HUES48 (cell line): ENCODE measurements around the gene ZYG11B.
A peak's percentile ranks its signal among the peaks of the same experiment; 100 is the strongest.
"Not testable (repeated sequence)": the region's sequence is repeated elsewhere in the genome, so short reads cannot be mapped to it uniquely, and the experiment has no call there.

Source experiments
- H3K27ac ChIP-seq: one replicate; pipeline ENCODE4 v1.7.0; 2013; ENCODE audit warnings: low read depth, low read length, inconsistent platforms
- H3K27me3 ChIP-seq: 2 replicates; pipeline ENCODE4 v1.6.1; 2013; ENCODE audit warnings: mild to moderate bottlenecking, low read length; ENCODE audit not compliant: control insufficient read depth, insufficient read depth
- H3K36me3 ChIP-seq: 2 replicates; pipeline ENCODE4 v1.6.1; 2013; ENCODE audit warnings: low read length; ENCODE audit not compliant: control insufficient read depth, insufficient read depth
- H3K4me1 ChIP-seq: 2 replicates; pipeline ENCODE4 v1.6.1; 2013; ENCODE audit warnings: mild to moderate bottlenecking, low read length; ENCODE audit not compliant: control insufficient read depth, insufficient read depth
- H3K4me3 ChIP-seq: 2 replicates; pipeline ENCODE4 v1.5.1; 2013; ENCODE audit warnings: mild to moderate bottlenecking, low read depth, low read length
- H3K9ac ChIP-seq: 2 replicates; pipeline ENCODE4 v1.6.1; 2013; ENCODE audit warnings: mild to moderate bottlenecking, low read depth, low read length, moderate library complexity
- H3K9me3 ChIP-seq: 2 replicates; pipeline ENCODE4 v1.6.1; 2013; ENCODE audit warnings: low read length; ENCODE audit not compliant: control insufficient read depth, insufficient read depth

Gene ZYG11B

DNA sequence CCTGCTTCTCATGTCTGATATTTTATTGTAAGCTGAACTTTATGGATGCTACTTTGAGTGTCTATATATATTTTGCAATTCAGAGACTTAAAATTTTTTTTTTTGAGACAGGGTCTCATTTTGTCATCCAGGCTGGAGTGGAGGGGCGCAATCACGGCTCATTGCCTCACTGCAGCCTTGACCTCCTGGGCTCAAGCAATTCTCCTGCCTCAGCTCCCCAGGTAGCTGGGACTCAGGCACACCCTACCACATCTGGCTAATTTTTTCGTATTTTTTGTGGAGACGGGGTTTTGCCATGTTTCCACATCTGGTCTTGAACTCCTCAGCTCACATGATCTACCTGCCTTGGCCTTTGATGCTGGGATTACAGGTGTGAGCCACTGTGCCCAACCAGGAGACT lies 124.7 kb downstream of the ZYG11B start:
- H3K9ac ChIP-seq: no peak overlapping the region
- no peaks in the 10 kb centered on the region for H3K9me3 ChIP-seq
- no peak overlapping the region for H3K4me3 ChIP-seq
- H3K27ac ChIP-seq: no peak overlapping the region
- H3K27me3 ChIP-seq: no peaks in the 10 kb centered on the region
- H3K4me1 ChIP-seq: no peaks in the 10 kb centered on the region
- 0 out of 2 replicates have a peak, but pooled peaks cover 4% of the 10 kb centered on the region for H3K36me3 ChIP-seq

GRCh38 chr1:52852854-52853253 lies 126.6 kb downstream of the ZYG11B start:
- H3K36me3 ChIP-seq: peaks cover 9% of the 10 kb centered on the region; the same call in 1 of the 2 replicates
- H3K9me3 ChIP-seq: no peaks in the 10 kb centered on the region
- H3K9ac ChIP-seq: no peak overlapping the region
- no peak overlapping the region for H3K4me3 ChIP-seq
- H3K4me1 ChIP-seq: no peaks in the 10 kb centered on the region
- no peak overlapping the region for H3K27ac ChIP-seq
- no peaks in the 10 kb centered on the region for H3K27me3 ChIP-seq

- Histone ChIP-seq H3K4me1 (no peaks in the 10 kb centered on the region), H3K4me3 (no peak overlapping the region), H3K36me3 (peaks cover 9% of the 10 kb centered on the region; the same call in 1 of the 2 replicates), H3K9ac (no peak overlapping the region), H3K27ac (no peak overlapping the region), H3K27me3 (no peaks in the 10 kb centered on the region), H3K9me3 (no peaks in the 10 kb centered on the region)
These were observed 129.3 kb downstream of the ZYG11B start for GRCh38 chr1:52855584-52855983.

- H3K36me3 ChIP-seq: peaks cover 9% of the 10 kb centered on the region; the same call in 1 of the 2 replicates
- no peak overlapping the region for H3K4me3 ChIP-seq
- H3K27me3 ChIP-seq: no peaks in the 10 kb centered on the region
- H3K9me3 ChIP-seq: no peaks in the 10 kb centered on the region
- H3K27ac ChIP-seq: no peak overlapping the region
- H3K4me1 ChIP-seq: no peaks in the 10 kb centered on the region
- H3K9ac ChIP-seq: no peak overlapping the region
These were observed 129.8 kb downstream of the ZYG11B start for GRCh38 chr1:52856026-52856425.

DNA sequence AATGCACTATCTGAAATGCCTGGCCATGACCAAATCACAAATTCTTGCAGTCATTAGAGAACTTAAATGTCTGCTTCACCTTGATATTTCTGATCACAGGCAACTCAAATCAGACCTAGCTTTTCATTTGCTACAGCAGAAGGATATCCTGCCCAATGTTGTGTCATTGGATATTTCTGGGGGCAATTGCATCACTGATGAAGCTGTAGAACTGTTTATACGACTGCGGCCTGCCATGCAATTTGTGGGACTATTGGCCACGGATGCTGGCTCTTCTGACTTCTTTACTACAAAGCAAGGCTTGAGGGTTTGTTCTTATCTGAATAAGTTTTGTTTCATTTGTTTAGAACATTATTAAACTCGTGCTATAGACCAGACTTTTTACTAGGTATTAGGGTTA lies 131.2 kb downstream of the ZYG11B start:
- H3K4me3 ChIP-seq: no peak overlapping the region
- H3K9me3 ChIP-seq: no peaks in the 10 kb centered on the region
- no peaks in the 10 kb centered on the region for H3K27me3 ChIP-seq
- no peak overlapping the region for H3K27ac ChIP-seq
- H3K36me3 ChIP-seq: peaks cover 9% of the 10 kb centered on the region; the same call in 1 of the 2 replicates
- no peak overlapping the region for H3K9ac ChIP-seq
- no peaks in the 10 kb centered on the region for H3K4me1 ChIP-seq

- no peaks in the 10 kb centered on the region for H3K36me3 ChIP-seq
- H3K9ac ChIP-seq: no peak overlapping the region
- H3K4me1 ChIP-seq: peaks cover 10% of the 10 kb centered on the region; the same call in 1 of the 2 replicates
- no peaks in the 10 kb centered on the region for H3K9me3 ChIP-seq
- H3K4me3 ChIP-seq: no peak overlapping the region
- H3K27me3 ChIP-seq: no peaks in the 10 kb centered on the region
- no peak overlapping the region for H3K27ac ChIP-seq
These were observed 136.6 kb downstream of the ZYG11B start for GRCh38 chr1:52862666-52863458.

DNA sequence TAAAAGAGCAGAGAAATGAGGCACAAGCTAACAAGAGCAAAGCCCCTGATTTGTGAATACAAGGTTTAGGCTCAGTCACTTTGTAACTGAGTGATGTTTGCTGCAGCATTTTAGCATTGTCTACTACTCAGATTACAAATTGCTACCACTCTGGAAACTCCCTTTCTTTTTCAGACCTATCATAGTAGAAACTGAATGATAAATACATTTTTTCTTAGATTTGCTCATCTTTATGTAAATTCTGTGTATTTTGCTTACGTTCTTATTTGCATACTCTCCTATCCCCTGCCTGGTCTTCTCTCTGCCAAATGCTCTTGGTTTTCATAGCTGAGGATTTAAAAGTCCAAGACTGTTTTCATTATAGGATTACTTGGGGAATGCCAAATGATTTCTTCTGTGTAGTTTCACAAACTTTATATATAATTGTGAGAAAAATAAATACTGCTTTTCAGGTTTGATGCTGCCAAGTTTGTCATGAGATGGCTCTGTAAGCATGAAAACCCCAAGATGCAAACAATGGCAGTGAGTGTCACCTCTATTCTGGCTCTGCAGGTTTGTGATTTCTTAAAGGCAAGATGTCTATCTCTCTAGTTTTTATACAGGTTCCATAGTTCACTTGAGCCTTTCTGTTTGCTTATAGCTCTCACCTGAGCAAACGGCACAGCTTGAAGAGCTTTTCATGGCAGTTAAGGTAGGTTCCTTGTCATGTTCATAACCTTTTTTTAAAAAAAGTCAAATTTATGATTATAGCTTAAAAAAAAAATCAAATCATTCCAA lies 141.0 kb downstream of the ZYG11B start:
- Histone ChIP-seq H3K27me3 (no peaks in the 10 kb centered on the region), H3K36me3 (no peaks in the 10 kb centered on the region; the same call in 1 of the 2 replicates), H3K9me3 (no peaks in the 10 kb centered on the region), H3K9ac (no peak overlapping the region), H3K27ac (peak overlapping the region; percentile 35), H3K4me1 (peaks cover 10% of the 10 kb centered on the region; the same call in 1 of the 2 replicates), H3K4me3 (no peak overlapping the region)

DNA sequence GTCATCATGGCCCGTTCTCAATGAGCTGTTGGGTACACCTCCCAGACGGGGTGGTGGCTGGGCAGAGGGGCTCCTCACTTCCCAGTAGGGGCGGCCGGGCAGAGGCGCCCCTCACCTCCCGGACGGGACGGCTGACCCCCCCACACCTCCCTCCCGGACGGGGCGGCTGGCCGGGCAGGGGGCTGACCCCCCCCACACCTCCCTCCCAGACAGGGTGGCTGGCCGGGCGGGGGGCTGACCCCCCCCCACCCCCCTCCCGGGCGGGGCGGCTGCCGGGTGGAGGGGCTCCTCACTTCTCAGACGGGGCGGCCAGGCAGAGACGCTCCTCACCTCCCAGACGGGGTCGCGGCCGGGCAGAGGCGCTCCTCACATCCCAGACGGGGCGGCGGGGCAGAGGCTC lies 143.5 kb downstream of the ZYG11B start:
- not testable (repeated sequence) for H3K27ac ChIP-seq, H3K4me3 ChIP-seq, H3K27me3 ChIP-seq, H3K9ac ChIP-seq, H3K4me1 ChIP-seq, H3K36me3 ChIP-seq, H3K9me3 ChIP-seq

DNA sequence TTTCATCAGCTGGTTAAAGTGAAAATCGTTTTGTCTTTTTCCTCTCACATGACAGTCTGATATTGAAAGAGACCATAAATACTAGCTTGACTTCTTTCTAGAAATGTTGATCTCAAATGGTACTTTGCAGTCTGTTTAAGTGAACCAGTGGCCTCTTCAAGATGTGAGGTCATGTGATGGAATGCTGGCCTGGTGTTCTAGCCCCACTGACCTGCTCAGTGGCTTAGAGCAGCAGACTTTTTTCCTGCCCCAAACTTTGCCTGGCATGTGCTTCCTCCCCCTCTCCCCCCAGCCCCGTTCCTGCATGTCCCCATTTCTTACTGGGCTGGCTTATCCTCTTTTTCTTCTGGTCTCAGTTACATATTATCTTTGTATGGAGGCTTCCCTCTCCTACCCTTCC lies 150.6 kb downstream of the ZYG11B start:
- H3K4me3 ChIP-seq: no peak overlapping the region
- no peaks in the 10 kb centered on the region for H3K9me3 ChIP-seq
- peaks cover 35% of the 10 kb centered on the region for H3K4me1 ChIP-seq
- no peak overlapping the region for H3K9ac ChIP-seq
- H3K36me3 ChIP-seq: peaks cover 23% of the 10 kb centered on the region
- H3K27ac ChIP-seq: peak overlapping the region; percentile 12
- no peaks in the 10 kb centered on the region for H3K27me3 ChIP-seq
